ENCODE data around the gene IL18R1. TPM values are rescaled to one million over a fixed set of nuclear protein-coding genes. Genes with fewer than 3 reads are reported as not detected.

The IL18R1 gene
- total and polyA plus RNA-seq, 11 donors: 0.50 to 4.3 (median 1.8) TPM

DNA sequence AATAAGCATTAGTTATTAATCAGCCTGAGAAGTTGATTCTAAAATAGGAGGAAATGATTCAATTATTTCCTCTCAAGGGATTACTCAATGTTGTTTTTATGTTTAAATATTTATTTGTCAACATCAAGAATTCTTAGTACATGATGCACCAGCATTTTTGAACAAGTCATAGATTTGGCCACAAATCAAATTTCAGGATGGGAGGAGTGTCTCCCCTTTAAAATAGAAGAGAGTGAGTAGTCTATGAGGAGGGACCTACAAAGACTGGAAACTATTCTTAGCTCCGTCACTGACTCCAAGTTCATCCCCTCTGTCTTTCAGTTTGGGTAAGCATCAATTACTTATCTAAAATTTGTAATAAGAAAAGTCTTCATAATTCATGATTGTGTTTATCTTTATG lies 18.6 kb upstream of the IL18R1 start:
- Histone ChIP-seq H3K4me1 (peaks cover 0 to 25% (median 9%) of the 10 kb centered on the region in 12 donors), H3K4me3 (peak overlapping the region in 6 of 12 donors; percentile 1 to 34 (median 28)), H3K27me3 (no peaks in the 10 kb centered on the region), H3K9me3 (no peaks in the 10 kb centered on the region), H3K27ac (peak overlapping the region in 11 of 12 donors; percentile 2 to 75 (median 33)), H3K36me3 (no peaks in the 10 kb centered on the region)
- ATAC-seq (peak in 3 of 4 donors; percentile 48 to 74 (median 68)), DNase-seq (no peak)
- TF ChIP-seq CTCF (IDR thresholded peaks at IDR 0.05) (no peak), POLR2A (IDR thresholded peaks at IDR 0.05) (peak in 1 of 2 donors; percentile 18)
- WGBS, 4 donors: 28 to 39% (median 36%) methylated on average over 1 of the region's 1 CpG
- intact Hi-C loops (cut with DNase I): loop anchor here in 3 of 10 donors (5.0 to 10.0 kb wide), 4 partner anchors 35 to 315 kb away; no protein-coding TSS in a partner anchor

DNA sequence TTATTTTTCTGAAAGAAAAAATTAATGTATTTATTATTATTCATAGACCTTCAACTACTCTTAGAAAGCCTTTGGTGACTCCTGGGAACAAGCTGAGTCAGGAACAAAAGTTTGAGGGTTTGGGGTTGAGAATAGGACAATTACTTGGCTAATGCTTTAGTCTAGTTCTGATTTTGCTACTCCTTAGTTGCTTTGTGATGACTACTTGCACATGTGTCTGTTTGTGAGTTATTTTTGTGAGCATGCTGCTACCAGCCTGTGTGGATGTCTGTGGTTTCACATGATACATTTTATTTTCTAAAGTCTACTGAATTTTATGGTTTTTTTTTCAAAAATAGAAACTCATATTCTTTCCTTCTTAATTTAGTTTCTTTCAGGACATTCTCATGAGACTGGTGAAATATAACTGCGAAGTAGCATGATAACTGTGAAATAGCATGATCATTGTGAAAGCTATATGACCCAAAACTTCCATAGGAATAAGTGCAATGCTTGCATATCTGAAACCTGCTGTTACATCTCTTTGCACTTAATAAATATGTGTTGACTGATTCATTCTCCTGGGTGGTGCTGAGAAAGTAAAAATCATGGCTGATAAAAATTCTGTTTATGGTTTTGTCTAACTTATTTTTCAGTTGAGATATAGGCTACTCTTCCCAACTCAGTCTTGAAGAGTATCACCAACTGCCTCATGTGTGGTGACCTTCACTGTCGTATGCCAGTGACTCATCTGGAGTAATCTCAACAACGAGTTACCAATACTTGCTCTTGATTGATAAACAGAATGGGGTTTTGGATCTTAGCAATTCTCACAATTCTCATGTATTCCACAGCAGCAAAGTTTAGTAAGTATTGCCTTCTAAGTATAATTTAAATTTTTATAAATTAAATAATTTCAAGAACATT lies 17.9 kb upstream of the IL18R1 start:
- H3K36me3 ChIP-seq: no peaks in the 10 kb centered on the region
- H3K4me1 ChIP-seq: peaks cover 0 to 27% (median 9%) of the 10 kb centered on the region in 12 donors
- ATAC-seq (peak in 1 of 4 donors; percentile 35), DNase-seq (no peak)
- H3K27me3 ChIP-seq: no peaks in the 10 kb centered on the region
- peak overlapping the region in 9 of 12 donors; percentile 2 to 75 (median 31) for H3K27ac ChIP-seq
- WGBS, 4 donors: 67 to 81% (median 75%) methylated on average over 3 of the region's 3 CpGs
- peak in 1 of 12 donors; percentile 7 for TF ChIP-seq CTCF (IDR thresholded peaks at IDR 0.05)
- no peak for TF ChIP-seq POLR2A (IDR thresholded peaks at IDR 0.05)
- H3K4me3 ChIP-seq: peak overlapping the region in 2 of 12 donors; percentile 27 to 29
- H3K9me3 ChIP-seq: no peaks in the 10 kb centered on the region
- intact Hi-C loops (cut with DNase I): loop anchor here in 3 of 10 donors (5.0 to 10.0 kb wide), 4 partner anchors 35 to 315 kb away; no protein-coding TSS in a partner anchor

DNA sequence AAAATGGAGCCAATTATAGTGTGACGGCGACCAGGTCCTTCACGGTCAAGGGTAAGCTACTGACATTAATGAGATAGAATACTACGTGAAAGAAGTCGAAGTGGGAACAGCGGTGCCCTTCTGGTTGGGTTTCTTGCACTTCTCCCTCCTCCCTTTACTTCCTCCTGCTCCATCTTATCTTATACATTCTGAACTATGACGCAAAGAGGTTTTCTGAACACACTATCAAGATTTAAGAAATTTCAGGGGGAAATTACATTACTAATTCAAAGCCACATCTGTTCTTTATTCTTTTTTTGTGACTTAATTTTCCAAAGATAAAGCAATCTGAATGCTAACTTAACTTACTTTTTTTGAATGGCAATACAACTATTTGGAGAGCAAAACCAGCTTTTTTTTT lies 14.8 kb upstream of the IL18R1 start:
- no peaks in the 10 kb centered on the region for H3K36me3 ChIP-seq
- ATAC-seq: no peak
- no peaks in the 10 kb centered on the region for H3K9me3 ChIP-seq
- H3K27me3 ChIP-seq: no peaks in the 10 kb centered on the region
- TF ChIP-seq CTCF (IDR thresholded peaks at IDR 0.05): no peak
- TF ChIP-seq POLR2A (IDR thresholded peaks at IDR 0.05): no peak
- DNase-seq: no peak
- WGBS, 4 donors: 86 to 93% (median 89%) methylated on average over 7 of the region's 7 CpGs
- peaks cover 0 to 26% (median 8%) of the 10 kb centered on the region in 12 donors for H3K4me1 ChIP-seq
- intact Hi-C loops (cut with DNase I): loop anchor here in 2 of 10 donors (10.0 kb wide), 3 partner anchors 76 to 336 kb away; no protein-coding TSS in a partner anchor
- no peak overlapping the region for H3K27ac ChIP-seq
- no peak overlapping the region for H3K4me3 ChIP-seq

DNA sequence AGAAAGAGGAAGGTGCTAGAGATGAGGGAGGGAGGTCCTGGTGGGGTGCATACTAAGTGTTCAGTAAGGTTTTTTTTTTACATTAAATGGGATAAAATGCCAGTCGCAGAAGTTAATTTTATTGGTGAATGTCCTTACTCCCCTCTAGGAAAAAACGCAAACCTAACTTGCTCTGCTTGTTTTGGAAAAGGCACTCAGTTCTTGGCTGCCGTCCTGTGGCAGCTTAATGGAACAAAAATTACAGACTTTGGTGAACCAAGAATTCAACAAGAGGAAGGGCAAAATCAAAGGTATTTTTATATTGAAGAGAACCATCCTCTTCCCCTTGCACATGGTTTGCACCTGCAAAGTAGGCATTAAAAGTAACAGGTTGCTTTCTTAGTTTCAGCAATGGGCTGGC lies 12.7 kb upstream of the IL18R1 start:
- Histone ChIP-seq H3K27ac (no peak overlapping the region), H3K27me3 (no peaks in the 10 kb centered on the region), H3K4me1 (peaks cover 0 to 7% (median 0%) of the 10 kb centered on the region in 12 donors), H3K36me3 (no peaks in the 10 kb centered on the region), H3K4me3 (no peak overlapping the region), H3K9me3 (no peaks in the 10 kb centered on the region)
- TF ChIP-seq CTCF (IDR thresholded peaks at IDR 0.05): peak in 4 of 12 donors; percentile 27 to 36 (median 31)
- TF ChIP-seq POLR2A (IDR thresholded peaks at IDR 0.05): no peak
- no peak for DNase-seq
- no peak for ATAC-seq
- intact Hi-C loops (cut with DNase I): loop anchor here in 2 of 10 donors (10.0 kb wide), 3 partner anchors 78 to 338 kb away; no protein-coding TSS in a partner anchor
- WGBS, 4 donors: 55 to 77% (median 65%) methylated on average over 3 of the region's 3 CpGs
